Measurements from ENCODE around the gene CCL18.
"Not testable (repeated sequence)": the region's sequence is repeated elsewhere in the genome, so short reads cannot be mapped to it uniquely, and the experiment has no call there.

The CCL18 gene

DNA sequence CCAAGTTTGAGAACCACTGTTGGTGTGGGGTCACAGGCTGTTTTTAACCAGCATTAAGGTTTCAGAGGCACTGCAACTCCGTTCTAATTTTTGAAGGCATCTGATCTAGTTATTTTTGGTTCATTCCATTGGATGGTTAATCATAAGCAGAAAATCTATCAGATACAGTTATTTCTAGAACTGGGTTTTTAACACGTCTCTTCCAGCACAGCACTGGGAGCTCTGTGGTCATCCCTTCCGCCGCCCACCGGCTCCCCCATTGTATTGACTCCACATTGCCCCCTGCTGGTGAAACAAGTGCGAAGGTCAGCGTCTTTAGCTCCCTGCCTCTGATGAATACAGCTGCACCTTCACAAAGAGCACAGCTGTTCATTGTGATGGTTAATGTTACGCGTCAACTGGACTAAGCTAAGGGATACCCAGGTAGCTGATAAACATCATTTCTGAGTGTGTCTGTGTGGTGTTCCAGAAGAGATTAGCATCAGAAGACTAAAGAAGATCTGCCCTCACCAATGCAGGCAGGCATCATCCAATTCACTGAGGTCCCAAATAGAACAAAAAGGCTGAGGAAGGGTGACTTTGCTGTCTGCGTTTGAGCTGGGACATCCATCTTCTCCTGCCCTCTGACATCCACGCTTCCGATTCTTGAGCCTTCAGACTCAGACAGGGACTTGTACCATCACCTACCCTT lies 8.5 kb downstream of the CCL18 start:
- no peak for DNase-seq

- DNase-seq, result no peak
These were observed 10.3 kb downstream of the CCL18 start for GRCh38 chr17:36074365-36074764.

DNA sequence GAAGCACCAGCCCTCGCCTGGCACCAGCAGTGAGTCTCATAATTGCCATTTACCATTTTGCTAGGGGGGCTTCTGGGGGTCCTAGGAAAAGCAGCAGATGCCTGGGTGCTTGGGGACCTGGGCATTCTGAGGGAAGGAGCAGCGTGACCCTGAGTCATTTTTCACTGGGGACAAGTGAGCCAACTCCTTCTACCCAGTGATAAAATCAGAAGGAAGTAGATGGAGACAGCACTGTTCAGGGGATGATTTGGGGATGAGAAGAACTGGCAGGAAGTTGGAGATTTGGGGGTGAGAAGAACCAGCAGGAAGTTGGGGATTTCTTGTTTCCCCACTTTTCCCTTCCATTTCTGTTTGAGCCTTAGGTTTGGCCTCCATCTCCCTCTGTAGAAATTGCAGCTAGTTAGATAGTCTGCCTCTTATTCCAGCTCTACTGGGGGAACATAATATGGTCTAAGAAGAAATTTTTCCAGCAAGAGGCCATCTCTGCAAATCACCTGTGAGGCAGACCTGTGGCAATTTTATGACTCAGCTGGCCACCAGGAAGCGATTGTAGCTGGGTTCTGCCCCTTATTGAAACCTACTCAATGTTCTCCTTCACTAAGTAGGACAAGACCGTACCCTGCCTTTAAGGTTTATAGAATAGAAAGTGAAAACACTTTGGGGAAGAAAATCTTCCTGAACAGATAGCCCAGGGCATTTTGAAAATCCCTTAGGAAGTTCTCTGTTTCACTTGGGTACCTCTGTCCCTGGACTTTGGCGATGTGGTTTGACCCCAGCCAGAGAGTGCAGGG lies 17.8 kb downstream of the CCL18 start:
- not testable (repeated sequence) for DNase-seq

GRCh38 chr17:36082482-36083120 lies 18.5 kb downstream of the CCL18 start:
- not testable (repeated sequence) for DNase-seq

- not testable (repeated sequence) for DNase-seq
These were observed 19.6 kb downstream of the CCL18 start for GRCh38 chr17:36083691-36084090.

GRCh38 chr17:36085765-36086164 lies 21.7 kb downstream of the CCL18 start:
- DNase-seq, result no peak

- no peak for DNase-seq
These were observed 22.7 kb downstream of the CCL18 start for GRCh38 chr17:36086791-36087190.

GRCh38 chr17:36087471-36087870 lies 23.4 kb downstream of the CCL18 start:
- DNase-seq, result not testable (repeated sequence)

- not testable (repeated sequence) for DNase-seq
These were observed 24.0 kb downstream of the CCL18 start for GRCh38 chr17:36087897-36088572.

GRCh38 chr17:36088670-36089338 lies 24.7 kb downstream of the CCL18 start:
- DNase-seq, result no peak

GRCh38 chr17:36089339-36089865 lies 25.3 kb downstream of the CCL18 start:
- no peak for DNase-seq

- DNase-seq, result no peak
These were observed 26.1 kb downstream of the CCL18 start, which contains the start of gene CCL3 for GRCh38 chr17:36089888-36090836. CCL3 (minus strand) TSS chr17:36090143; CDS start chr17:36090058, 85 bp downstream.

DNA sequence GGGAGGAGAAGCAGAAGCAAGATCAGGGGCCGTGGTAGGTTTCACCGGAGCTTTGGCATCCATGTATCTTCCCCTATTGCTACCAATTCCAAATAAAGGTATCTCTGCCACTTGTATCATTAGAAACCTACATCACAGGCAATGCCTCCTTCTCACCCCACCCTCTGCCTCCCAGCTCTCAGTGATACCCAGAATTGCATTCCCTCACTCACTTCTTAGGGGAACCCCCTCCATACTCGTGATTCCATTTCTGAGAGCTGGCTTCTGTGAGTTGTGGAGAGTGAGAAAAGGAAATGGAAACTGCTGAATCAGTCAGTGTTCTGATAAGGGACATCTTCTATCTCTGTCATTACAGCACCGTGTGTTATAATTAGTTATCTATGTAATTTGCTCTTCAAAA lies 28.2 kb downstream of the CCL18 start:
- DNase-seq, result no peak

GRCh38 chr17:36092715-36093114 lies 28.6 kb downstream of the CCL18 start:
- not testable (repeated sequence) for DNase-seq

DNA sequence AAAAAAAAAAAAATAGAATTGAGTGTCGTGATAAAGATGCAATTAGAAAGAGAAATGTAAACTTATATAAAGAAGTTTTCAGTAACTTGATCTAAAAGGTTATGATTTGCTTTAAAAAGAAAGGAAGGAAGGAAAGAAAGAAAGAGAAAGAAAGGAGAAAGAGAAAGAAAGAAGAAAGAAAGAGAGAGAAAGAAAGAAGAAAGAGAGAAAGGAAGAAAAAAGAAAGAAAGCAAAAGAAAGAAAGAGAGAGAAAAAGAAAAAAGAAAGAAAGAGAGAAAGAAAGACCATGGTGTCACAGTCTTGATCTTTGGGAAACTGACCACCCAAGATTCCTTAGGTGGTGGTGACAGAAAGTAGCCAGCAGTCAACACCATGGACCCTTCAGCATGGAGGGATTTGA lies 30.2 kb downstream of the CCL18 start:
- no peak for DNase-seq

GRCh38 chr17:36094746-36095145 lies 30.7 kb downstream of the CCL18 start:
- DNase-seq, result no peak

DNA sequence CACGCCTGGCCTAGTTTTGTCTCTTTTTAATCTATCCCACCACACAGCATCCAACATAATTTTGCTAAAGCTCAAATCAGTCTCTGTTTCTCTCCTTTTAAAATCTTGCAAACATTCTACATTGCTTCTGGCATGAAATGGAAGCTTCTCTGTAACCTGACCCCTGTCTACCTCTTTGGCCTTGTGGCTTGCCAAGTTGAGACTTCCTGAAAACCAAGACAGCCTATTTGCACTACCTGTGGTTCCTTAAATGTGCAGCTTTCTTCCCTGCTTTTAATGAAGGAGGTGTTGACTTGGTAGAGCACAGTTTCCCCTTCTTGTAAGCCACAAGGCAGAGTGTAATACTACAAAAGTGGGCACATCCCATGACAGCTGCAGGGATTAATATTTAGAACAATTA lies 31.9 kb downstream of the CCL18 start:
- no peak for DNase-seq

GRCh38 chr17:36099004-36099403 lies 34.9 kb downstream of the CCL18 start:
- not testable (repeated sequence) for DNase-seq

GRCh38 chr17:36103401-36103975 lies 39.4 kb downstream of the CCL18 start, which contains the start of gene CCL4:
CCL4 (plus strand) TSS chr17:36103827; CDS start chr17:36103906, 79 bp downstream.
- not testable (repeated sequence) for DNase-seq

DNA sequence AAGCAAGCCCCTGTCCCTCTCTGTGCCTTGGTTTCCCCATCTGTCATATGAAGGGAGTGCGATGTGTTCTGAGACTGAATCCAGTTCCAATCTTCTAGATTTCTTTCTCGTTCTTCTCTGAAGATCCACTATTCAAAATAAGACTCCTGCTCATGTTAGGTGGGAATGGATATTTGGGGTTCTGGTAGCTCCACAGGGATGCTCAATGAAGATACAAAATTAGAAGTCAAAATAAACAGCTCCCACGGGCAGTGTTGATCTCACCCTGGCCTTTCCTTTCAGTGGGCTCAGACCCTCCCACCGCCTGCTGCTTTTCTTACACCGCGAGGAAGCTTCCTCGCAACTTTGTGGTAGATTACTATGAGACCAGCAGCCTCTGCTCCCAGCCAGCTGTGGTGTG lies 40.2 kb downstream of the CCL18 start:
- DNase-seq, result not testable (repeated sequence)

Measured in NCI-H446 treated with DMSO at 0.1 percent for 48 hours (cell line).